Measurements from ENCODE around the gene EIF3J.

The EIF3J gene

DNA sequence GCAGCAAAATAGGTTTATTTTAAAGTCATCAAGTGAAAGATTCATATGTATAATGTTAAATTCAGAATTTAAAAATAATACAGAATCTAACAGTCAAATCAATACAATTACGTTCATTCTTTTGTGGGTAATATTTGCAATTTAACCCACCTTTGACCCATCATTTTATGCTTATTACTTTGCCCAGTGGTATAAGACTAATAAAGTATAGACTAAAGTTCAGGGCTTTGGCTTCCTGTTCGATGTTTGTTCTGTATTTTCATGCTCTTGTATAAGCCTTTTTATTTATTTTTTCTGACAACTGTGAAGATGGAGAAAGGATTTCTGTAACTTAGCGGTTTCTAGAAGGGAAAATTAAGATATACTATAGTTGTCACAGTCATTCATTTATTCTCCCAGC is 44.3 kb upstream of the EIF3J start:
- H3K27me3 ChIP-seq (ENCODE audit: low read depth, low read length): no peaks in the 10 kb centered on the region
- H3K36me3 ChIP-seq (replicated peaks; ENCODE audit: low read depth, low read length): peaks cover 17% of the 10 kb centered on the region
- TF ChIP-seq, protein P1, sequence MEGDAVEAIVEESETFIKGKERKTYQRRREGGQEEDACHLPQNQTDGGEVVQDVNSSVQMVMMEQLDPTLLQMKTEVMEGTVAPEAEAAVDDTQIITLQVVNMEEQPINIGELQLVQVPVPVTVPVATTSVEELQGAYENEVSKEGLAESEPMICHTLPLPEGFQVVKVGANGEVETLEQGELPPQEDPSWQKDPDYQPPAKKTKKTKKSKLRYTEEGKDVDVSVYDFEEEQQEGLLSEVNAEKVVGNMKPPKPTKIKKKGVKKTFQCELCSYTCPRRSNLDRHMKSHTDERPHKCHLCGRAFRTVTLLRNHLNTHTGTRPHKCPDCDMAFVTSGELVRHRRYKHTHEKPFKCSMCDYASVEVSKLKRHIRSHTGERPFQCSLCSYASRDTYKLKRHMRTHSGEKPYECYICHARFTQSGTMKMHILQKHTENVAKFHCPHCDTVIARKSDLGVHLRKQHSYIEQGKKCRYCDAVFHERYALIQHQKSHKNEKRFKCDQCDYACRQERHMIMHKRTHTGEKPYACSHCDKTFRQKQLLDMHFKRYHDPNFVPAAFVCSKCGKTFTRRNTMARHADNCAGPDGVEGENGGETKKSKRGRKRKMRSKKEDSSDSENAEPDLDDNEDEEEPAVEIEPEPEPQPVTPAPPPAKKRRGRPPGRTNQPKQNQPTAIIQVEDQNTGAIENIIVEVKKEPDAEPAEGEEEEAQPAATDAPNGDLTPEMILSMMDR (IDR thresholded peaks at IDR 0.05; ENCODE audit: low read depth, low read length): no peak
- no peak for TF ChIP-seq EZH2phosphoT487 (IDR thresholded peaks at IDR 0.05; ENCODE audit: low read depth)
- no peaks in the 10 kb centered on the region for H3K9me3 ChIP-seq (ENCODE audit: insufficient read depth, low read length)
- H2AFZ ChIP-seq (ENCODE audit: low read depth, low read length): no peak overlapping the region
- no peak overlapping the region for H3K9ac ChIP-seq (ENCODE audit: low read length)
- H4K20me1 ChIP-seq (ENCODE audit: insufficient read depth, low read length): no peaks in the 10 kb centered on the region; the same call in 1 of the 2 replicates
- no peak overlapping the region for H3K4me2 ChIP-seq (ENCODE audit: low read length)
- H3K27ac ChIP-seq (ENCODE audit: low read length): no peak overlapping the region
- H3K4me3 ChIP-seq (ENCODE audit: low read length): no peak overlapping the region
- no peaks in the 10 kb centered on the region for H3K79me2 ChIP-seq (ENCODE audit: low read length)
- no peaks in the 10 kb centered on the region for H3K4me1 ChIP-seq (ENCODE audit: low read length)

DNA sequence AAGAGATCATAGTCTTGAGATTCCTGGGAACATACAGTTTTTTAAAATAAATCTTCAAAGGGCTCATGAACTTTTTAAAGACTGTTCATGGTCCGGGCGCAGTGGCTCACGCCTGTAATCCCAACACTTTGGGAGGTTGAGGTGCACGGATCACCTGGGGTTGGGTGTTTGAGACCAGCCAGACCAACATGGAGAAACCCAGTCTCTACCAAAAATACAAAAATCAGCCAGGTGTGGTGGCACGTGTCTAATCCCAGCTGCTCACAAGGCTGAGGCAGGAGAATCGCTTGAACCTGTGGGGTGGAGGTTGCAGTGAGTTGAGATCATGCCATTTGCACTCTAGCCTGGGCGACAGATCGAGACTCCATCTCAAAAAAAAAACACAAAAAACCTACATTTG is 41.4 kb upstream of the EIF3J start:
- H3K79me2 ChIP-seq (ENCODE audit: low read length): no peaks in the 10 kb centered on the region
- no peaks in the 10 kb centered on the region for H4K20me1 ChIP-seq (ENCODE audit: insufficient read depth, low read length)
- peaks cover 15% of the 10 kb centered on the region for H3K36me3 ChIP-seq (replicated peaks; ENCODE audit: low read depth, low read length)
- no peak overlapping the region for H2AFZ ChIP-seq (ENCODE audit: low read depth, low read length)
- TF ChIP-seq, protein P1 (IDR thresholded peaks at IDR 0.05; ENCODE audit: low read depth, low read length): no peak
- TF ChIP-seq EZH2phosphoT487 (IDR thresholded peaks at IDR 0.05; ENCODE audit: low read depth): no peak
- no peak overlapping the region for H3K9ac ChIP-seq (ENCODE audit: low read length)
- H3K27ac ChIP-seq (ENCODE audit: low read length): no peak overlapping the region
- no peak overlapping the region for H3K4me3 ChIP-seq (ENCODE audit: low read length)
- H3K27me3 ChIP-seq (ENCODE audit: low read depth, low read length): no peaks in the 10 kb centered on the region
- peaks cover 2% of the 10 kb centered on the region; the same call in 1 of the 2 replicates for H3K4me1 ChIP-seq (ENCODE audit: low read length)
- H3K4me2 ChIP-seq (ENCODE audit: low read length): no peak overlapping the region
- H3K9me3 ChIP-seq (ENCODE audit: insufficient read depth, low read length): no peaks in the 10 kb centered on the region

GRCh38 chr15:44500555-44500954 is 36.4 kb upstream of the EIF3J start:
- Histone ChIP-seq H2AFZ (ENCODE audit: low read depth, low read length) (no peak overlapping the region), H3K9ac (ENCODE audit: low read length) (no peak overlapping the region), H3K4me1 (ENCODE audit: low read length) (peaks cover 4% of the 10 kb centered on the region; the same call in 1 of the 2 replicates), H3K4me2 (ENCODE audit: low read length) (no peak overlapping the region), H3K36me3 (replicated peaks; ENCODE audit: low read depth, low read length) (peaks cover 14% of the 10 kb centered on the region), H3K9me3 (ENCODE audit: insufficient read depth, low read length) (no peaks in the 10 kb centered on the region), H3K79me2 (ENCODE audit: low read length) (no peaks in the 10 kb centered on the region), H4K20me1 (ENCODE audit: insufficient read depth, low read length) (peaks cover 4% of the 10 kb centered on the region; the same call in 1 of the 2 replicates), H3K4me3 (ENCODE audit: low read length) (no peak overlapping the region), H3K27me3 (ENCODE audit: low read depth, low read length) (no peaks in the 10 kb centered on the region), H3K27ac (ENCODE audit: low read length) (no peak overlapping the region)
- no peak for TF ChIP-seq EZH2phosphoT487 (IDR thresholded peaks at IDR 0.05; ENCODE audit: low read depth)
- TF ChIP-seq, protein P1 (IDR thresholded peaks at IDR 0.05; ENCODE audit: low read depth, low read length): no peak

DNA sequence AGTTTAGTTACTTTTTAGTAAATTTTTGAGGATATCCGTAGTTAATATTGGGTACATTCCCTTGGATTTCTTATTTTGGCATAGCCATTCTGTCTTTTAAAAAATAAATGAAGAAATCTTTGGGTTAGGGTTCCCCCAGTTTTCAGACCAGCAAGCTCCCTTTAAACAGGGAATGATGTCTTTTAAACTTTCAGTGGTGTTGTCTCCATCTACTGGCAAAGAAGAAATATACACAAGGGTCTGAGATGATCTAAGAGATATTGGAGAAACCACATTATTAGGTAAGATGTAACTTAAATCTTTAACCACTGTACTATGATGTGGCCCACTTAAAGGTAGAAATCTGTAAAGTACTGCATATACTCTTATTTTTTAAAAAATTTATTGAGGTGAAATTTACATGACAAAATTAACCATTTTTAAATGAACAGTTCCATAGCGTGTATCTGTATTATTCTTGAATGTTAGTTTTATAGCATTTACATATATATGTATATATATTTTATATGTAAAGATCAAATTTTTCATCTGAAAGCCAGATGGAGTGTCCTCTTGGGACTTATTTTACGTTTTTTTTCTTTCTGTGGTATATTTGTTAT is 35.1 kb upstream of the EIF3J start:
- peaks cover 14% of the 10 kb centered on the region for H3K36me3 ChIP-seq (replicated peaks; ENCODE audit: low read depth, low read length)
- no peak overlapping the region for H3K4me2 ChIP-seq (ENCODE audit: low read length)
- H4K20me1 ChIP-seq (ENCODE audit: insufficient read depth, low read length): peaks cover 4% of the 10 kb centered on the region; the same call in 1 of the 2 replicates
- no peak for TF ChIP-seq EZH2phosphoT487 (IDR thresholded peaks at IDR 0.05; ENCODE audit: low read depth)
- TF ChIP-seq, protein P1 (IDR thresholded peaks at IDR 0.05; ENCODE audit: low read depth, low read length): peak; percentile 70
- no peak overlapping the region for H3K4me3 ChIP-seq (ENCODE audit: low read length)
- H2AFZ ChIP-seq (ENCODE audit: low read depth, low read length): no peak overlapping the region
- H3K79me2 ChIP-seq (ENCODE audit: low read length): no peaks in the 10 kb centered on the region
- H3K9ac ChIP-seq (ENCODE audit: low read length): no peak overlapping the region
- H3K4me1 ChIP-seq (ENCODE audit: low read length): peaks cover 4% of the 10 kb centered on the region; the same call in 1 of the 2 replicates
- no peaks in the 10 kb centered on the region for H3K27me3 ChIP-seq (ENCODE audit: low read depth, low read length)
- no peaks in the 10 kb centered on the region for H3K9me3 ChIP-seq (ENCODE audit: insufficient read depth, low read length)
- no peak overlapping the region for H3K27ac ChIP-seq (ENCODE audit: low read length)
